ENCODE measurements around the gene ZDHHC7. TPM values are rescaled to one million over a fixed set of nuclear protein-coding genes. Genes with fewer than 3 reads are reported as not detected.

ZDHHC7 gene
- total RNA-seq, 2 experiments from 2014 or later: 24.6 to 25.1 TPM

DNA sequence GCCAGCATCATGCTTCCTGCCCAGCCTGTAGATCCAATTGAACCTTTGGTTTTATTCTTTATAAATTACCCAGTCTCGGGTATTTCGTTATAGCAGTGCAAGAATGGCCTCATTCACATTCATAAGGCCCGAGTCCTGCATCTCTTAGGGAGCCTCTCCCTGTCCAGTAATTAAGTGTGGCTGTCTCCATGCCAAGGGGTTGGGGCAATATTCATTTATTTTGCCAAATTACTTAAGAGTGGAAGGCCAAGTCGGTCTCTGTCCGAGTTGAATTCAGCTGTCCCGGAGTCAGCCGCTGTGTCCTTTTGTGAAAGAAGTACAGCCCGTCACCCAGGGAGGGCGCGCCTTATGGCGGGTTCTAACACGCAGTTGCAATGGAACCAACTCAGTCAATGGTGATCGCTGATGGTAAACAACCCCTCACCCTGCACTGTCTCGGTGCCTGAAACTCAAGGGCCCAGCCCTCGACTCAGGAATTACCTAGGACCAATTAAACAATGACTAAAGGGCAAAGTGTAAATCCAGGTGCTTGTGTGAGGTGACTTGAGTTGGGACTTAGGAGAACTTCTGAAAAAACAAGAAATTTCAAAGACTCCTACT is 38.5 kb upstream of the ZDHHC7 start:
- Mint-ChIP-seq H3K4me3 (no peak overlapping the region), H3K9me3 (no peaks in the 10 kb centered on the region), H3K27me3 (peaks cover 4% of the 10 kb centered on the region), H3K36me3 (ENCODE audit: low read depth) (no peaks in the 10 kb centered on the region), H3K27ac (no peak overlapping the region), H3K4me1 (peaks cover 3% of the 10 kb centered on the region)
- no peak for DNase-seq
- ChIA-PET CTCF (no interaction called here), POLR2A (no interaction called here)

DNA sequence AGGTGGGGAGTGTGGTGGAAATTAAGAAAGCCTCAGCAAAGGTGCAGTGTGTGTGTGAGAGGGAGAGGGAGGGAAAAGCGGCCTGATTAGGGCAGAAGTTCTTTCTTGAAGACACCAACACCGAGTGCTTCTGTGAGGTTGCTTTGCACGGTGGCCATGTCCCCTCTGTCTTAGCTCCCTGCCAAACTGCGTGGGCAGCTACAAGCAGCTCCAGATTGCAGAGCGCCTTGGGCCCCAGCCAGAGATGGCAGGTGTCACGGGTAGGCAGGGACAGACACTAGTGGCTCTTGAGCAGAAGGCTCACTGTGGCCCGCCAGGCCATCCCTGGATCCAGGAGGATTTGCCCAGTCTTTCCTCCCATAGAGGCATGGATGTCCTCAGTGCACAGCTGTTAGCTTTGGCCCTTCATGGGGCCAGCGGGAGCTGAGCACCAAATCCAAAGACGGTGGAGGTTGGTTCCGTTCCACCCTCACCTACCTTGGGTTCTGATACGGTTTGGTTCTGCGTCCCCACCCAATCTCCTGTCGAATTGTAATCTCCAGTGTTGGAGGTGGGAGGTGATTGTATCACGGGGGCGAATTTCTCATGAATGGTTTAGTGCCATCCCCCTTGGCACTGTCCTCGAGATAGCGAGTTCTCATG is 37.7 kb upstream of the ZDHHC7 start:
- Mint-ChIP-seq H3K27me3 (peaks cover 4% of the 10 kb centered on the region), H3K36me3 (ENCODE audit: low read depth) (no peaks in the 10 kb centered on the region), H3K4me1 (no peaks in the 10 kb centered on the region), H3K27ac (no peak overlapping the region), H3K4me3 (no peak overlapping the region), H3K9me3 (no peaks in the 10 kb centered on the region)
- ChIA-PET CTCF (no interaction called here), POLR2A (no interaction called here)
- DNase-seq: no peak

DNA sequence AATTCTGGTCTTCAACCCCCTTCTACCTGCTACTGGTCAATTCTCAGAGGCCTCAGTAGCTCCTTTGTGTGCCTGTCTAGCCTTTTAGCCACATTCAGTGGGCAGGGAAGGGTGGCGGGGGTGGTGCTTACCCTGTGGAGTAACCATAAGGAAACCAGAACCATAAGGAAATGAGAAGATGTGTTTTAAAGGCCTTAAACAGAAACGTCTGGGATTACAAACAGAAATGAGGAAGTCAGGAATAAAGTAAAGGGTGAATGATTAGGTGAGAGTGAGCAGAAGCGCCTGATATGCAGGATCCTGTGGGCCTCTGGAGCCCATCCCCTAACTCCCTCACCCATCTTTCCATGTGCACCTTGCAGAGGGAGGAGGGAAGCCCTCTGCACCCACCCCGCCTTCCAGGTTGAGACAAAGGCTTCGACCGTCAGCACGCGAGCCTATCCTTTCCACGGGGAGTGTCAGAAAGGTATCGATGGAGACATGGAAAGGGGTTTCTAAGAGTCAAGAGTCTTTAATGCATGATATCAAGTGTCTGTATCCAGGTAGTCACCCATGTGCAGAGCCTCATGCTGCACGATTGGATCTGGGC is 36.6 kb upstream of the ZDHHC7 start:
- ChIA-PET POLR2A (interaction anchor here (1.1 kb wide), 1 partner anchor 8 kb away, joined by 3 read pairs; no protein-coding TSS in a partner anchor), CTCF (no interaction called here)
- Mint-ChIP-seq H3K27ac (no peak overlapping the region), H3K36me3 (ENCODE audit: low read depth) (no peaks in the 10 kb centered on the region), H3K4me1 (no peaks in the 10 kb centered on the region), H3K4me3 (no peak overlapping the region), H3K9me3 (no peaks in the 10 kb centered on the region), H3K27me3 (peaks cover 4% of the 10 kb centered on the region)
- no peak for DNase-seq

DNA sequence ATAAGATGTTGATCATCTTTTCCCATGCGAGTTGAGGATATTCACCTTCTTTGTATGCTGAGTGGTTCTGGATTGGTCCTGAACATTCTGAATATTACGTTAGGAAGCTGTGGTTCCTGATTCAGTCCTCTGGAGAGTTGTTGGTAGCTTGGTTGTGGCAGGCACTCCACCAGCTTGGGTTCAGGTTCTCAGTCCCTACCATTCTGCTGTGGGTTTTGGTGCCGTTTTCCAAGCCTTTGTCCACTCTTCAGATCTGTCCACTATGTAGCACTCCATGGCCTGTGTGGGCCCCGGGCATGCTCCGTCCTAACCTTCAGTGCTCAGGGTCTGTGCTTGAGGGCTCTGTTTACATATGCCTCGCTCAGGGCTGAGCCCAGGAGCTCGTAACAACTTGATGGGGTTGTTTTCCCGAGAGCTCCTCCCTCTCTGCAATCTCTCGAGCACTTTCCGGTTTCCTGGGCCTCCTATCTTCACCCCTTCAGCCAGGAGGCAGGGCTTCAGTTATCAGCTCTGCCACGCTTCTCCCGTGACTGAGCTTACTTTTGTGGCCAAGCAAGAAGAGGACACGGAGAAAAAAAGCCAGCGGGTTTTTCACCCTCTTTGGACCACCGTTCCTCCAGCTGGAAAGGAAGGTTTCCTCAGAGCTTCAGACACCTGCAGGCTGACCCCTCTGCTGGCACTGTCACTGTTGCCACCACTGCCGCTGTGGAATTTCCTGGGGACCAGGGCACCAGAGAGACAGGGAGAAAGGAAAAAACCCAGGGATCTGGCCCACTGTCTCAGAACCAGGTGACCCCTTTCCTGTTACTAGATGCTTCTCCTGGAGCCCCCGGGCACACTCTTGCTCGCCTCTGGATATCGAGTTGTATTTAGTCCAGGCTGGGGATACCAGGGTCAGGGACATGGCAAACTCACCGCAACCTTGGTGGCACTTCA is 35.9 kb upstream of the ZDHHC7 start:
- H3K9me3 Mint-ChIP-seq: no peaks in the 10 kb centered on the region
- no peaks in the 10 kb centered on the region for H3K36me3 Mint-ChIP-seq (ENCODE audit: low read depth)
- H3K4me3 Mint-ChIP-seq: no peak overlapping the region
- no peak for DNase-seq
- ChIA-PET CTCF (no interaction called here), POLR2A (interaction anchor here (1.1 to 1.6 kb wide), 2 partner anchors 8 to 69 kb away, joined by 3 read pairs; no protein-coding TSS in a partner anchor)
- peaks cover 4% of the 10 kb centered on the region for H3K27me3 Mint-ChIP-seq
- H3K27ac Mint-ChIP-seq: no peak overlapping the region
- H3K4me1 Mint-ChIP-seq: no peaks in the 10 kb centered on the region

DNA sequence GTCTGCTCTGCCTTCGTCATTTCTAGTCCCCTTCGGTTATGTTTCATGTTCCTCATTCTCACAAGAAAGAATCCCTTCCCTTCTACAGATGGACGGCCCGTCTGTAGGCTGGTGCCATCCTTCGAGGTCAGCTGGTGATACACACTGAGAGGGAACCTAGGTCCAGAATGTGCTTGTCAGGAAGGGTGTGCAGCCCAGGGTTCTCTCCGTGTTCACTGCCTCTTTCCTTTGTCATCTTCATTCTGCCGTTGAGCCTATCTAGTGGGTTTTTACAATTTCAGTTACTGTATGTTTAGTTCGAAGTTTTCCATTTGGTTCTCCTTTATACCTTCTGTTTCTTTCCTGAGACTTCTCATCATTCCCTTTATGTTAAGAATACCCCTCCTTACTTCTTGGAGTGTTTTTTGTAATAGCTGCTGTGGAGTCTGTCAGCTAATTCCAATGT is 35.2 kb upstream of the ZDHHC7 start:
- ChIA-PET CTCF (no interaction called here), POLR2A (interaction anchor here (1.1 to 1.6 kb wide), 2 partner anchors 9 to 69 kb away, joined by 3 read pairs; no protein-coding TSS in a partner anchor)
- no peaks in the 10 kb centered on the region for H3K36me3 Mint-ChIP-seq (ENCODE audit: low read depth)
- no peaks in the 10 kb centered on the region for H3K4me1 Mint-ChIP-seq
- no peak for DNase-seq
- no peak overlapping the region for H3K27ac Mint-ChIP-seq
- H3K4me3 Mint-ChIP-seq: no peak overlapping the region
- H3K27me3 Mint-ChIP-seq: peaks cover 4% of the 10 kb centered on the region
- no peaks in the 10 kb centered on the region for H3K9me3 Mint-ChIP-seq

DNA sequence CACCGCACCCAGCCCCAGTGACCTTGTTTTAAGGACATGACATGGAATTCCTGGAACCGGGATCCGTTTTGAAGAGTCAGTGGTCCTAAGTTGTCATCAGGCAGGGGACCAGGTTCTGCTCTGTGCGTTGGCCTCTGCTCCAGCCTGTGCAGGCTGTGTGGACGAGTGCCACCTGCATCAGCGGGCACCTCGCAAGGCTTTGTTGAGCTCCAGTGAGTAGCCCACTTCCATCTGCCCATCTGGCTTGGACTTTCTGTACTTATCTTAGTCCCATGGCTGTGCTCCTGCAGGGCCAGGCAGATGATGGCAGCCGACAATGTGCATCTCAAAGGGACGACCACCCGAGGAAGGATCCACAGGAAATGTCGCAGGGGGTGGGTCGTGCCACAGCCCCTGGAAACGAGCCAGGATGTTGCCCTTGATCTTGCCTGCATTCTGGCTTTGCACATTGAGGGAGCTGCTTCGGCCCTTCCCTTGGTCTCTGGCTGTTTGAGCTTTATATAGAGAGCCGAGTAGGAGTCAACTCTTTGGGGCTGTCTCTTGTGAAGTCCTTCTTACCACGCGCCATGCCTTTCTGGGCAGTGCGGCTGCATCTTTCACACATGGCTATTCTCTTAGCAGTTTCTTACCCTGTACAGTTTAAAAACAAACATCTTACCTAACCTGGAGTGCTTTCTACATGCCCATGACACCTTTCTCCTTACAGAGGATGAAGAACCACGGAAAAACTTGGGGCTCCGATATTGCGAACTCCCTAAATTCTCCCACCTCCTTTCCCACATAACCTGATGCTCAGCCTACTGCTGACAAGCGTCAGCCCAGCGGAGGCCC is 34.5 kb upstream of the ZDHHC7 start:
- Mint-ChIP-seq H3K27ac (no peak overlapping the region), H3K9me3 (no peaks in the 10 kb centered on the region), H3K27me3 (peaks cover 4% of the 10 kb centered on the region), H3K36me3 (ENCODE audit: low read depth) (no peaks in the 10 kb centered on the region), H3K4me1 (no peaks in the 10 kb centered on the region), H3K4me3 (no peak overlapping the region)
- POLR2A ChIA-PET: interaction anchor here (1.6 kb wide), 1 partner anchor 68 kb away, joined by 3 read pairs; no protein-coding TSS in a partner anchor
- CTCF ChIA-PET: no interaction called here
- DNase-seq: no peak

DNA sequence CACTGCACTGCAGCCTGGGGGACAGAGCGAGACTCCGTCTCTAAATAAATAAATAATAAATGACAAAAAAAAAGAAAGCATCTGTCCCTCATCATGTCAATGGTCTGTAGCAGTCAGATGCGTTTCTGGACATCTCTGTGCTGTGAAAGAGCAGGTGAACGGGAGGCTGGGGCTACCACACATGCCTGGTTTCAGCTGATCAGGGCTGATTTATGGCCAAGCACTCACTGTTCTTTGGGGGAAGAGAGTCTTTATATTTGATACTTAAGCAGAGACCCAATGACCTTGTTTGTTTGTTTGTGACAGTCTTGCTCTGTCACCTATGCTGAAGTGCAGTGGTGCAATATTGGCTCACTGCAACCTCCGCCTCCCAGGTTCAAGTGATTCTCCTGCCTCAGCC is 33.7 kb upstream of the ZDHHC7 start:
- no peak for DNase-seq
- no peaks in the 10 kb centered on the region for H3K4me1 Mint-ChIP-seq
- H3K36me3 Mint-ChIP-seq (ENCODE audit: low read depth): no peaks in the 10 kb centered on the region
- POLR2A ChIA-PET: no interaction called here
- no peak overlapping the region for H3K4me3 Mint-ChIP-seq
- peaks cover 2% of the 10 kb centered on the region for H3K27me3 Mint-ChIP-seq
- CTCF ChIA-PET: interaction anchor here (0.8 kb wide), 1 partner anchor 41 kb away, joined by 3 read pairs; no protein-coding TSS in a partner anchor
- H3K27ac Mint-ChIP-seq: no peak overlapping the region
- no peaks in the 10 kb centered on the region for H3K9me3 Mint-ChIP-seq

DNA sequence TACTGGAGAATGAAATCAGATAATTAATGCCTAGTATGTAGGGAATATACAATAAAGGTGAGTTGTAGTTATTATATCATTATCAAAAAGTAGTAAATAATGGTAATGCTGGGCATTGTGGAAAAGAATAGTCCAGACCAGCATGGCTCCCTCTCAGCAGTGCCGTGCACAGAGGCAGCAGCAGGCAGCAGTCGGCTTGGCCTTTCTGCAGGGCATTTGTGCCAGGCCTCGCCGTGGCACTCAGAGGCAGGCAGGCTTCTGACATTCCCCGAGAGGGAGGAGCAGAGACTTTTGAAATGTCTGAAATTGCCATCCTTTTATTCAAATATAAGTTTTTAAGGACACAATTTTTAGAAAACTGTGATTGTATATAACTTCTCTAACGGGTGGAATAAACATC is 31.3 kb upstream of the ZDHHC7 start:
- Mint-ChIP-seq H3K27me3 (no peaks in the 10 kb centered on the region), H3K4me3 (no peak overlapping the region), H3K4me1 (no peaks in the 10 kb centered on the region), H3K27ac (no peak overlapping the region), H3K9me3 (no peaks in the 10 kb centered on the region), H3K36me3 (ENCODE audit: low read depth) (no peaks in the 10 kb centered on the region)
- ChIA-PET CTCF (no interaction called here), POLR2A (no interaction called here)
- DNase-seq: no peak

DNA sequence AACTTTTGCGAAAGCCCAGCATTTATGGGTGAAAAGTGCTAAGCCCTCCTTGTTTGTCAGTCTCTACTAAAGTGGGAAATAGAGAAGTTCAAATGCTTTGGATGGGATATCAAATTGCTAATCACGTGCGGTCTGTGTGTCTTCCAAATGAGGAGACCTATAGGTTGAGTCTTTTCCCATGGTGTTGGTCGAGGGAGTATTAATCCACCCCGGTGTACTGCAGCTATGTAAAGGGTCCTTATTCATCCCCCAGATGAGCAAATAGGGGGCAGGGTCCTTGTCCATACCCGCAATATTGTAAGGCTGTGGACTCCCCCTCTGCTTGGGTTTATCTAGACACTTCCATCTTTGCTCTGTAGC is 30.8 kb upstream of the ZDHHC7 start:
- DNase-seq: no peak
- H3K9me3 Mint-ChIP-seq: no peaks in the 10 kb centered on the region
- H3K27ac Mint-ChIP-seq: no peak overlapping the region
- H3K27me3 Mint-ChIP-seq: no peaks in the 10 kb centered on the region
- no peak overlapping the region for H3K4me3 Mint-ChIP-seq
- H3K4me1 Mint-ChIP-seq: no peaks in the 10 kb centered on the region
- CTCF ChIA-PET: no interaction called here
- no peaks in the 10 kb centered on the region for H3K36me3 Mint-ChIP-seq (ENCODE audit: low read depth)
- POLR2A ChIA-PET: no interaction called here

DNA sequence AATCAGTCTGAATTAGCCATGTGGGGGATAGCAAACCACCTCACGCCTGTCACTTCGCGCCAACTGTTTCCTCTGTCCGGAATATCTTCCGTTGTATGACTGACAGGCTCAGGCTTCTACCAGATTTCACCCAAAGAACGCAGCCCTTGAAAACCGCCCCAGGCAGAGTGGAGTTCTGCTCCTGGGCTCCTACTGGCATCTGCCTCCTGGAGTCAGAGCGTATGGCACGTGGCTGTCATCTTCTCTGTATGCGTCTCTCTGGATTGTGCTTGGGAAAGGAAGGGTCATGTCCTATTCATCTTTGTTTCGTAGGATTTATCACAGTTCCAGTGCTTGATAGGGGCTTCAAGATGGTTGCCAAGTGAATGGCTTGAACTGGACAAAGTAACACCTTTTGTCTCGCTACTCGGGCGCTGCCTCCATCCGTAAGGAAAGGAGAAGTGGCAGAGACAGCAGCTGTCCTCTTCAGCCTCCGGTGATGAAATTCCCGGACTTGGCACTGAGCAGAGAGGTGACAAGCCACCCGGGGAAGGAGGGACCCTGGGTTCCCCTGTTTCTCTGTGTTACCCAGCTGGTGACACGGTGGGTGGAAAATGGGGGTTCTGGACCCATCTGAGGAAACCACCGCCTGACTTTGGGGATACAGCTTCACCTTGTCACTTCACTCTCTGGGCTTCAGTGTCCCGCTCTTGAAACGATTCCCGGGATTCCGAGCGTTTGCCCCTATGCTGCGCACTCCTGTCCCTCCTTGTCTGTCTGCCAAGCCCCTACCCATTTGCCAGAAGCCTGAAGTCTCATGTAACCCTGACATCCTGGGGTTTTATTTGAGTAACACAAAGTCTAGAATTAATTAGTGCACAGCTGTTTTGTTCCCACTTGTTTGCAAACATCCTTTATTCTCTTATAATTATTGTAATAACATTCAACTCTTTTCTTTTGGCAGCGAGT is 30.2 kb upstream of the ZDHHC7 start:
- POLR2A ChIA-PET: no interaction called here
- H3K27me3 Mint-ChIP-seq: no peaks in the 10 kb centered on the region
- no peak overlapping the region for H3K27ac Mint-ChIP-seq

DNA sequence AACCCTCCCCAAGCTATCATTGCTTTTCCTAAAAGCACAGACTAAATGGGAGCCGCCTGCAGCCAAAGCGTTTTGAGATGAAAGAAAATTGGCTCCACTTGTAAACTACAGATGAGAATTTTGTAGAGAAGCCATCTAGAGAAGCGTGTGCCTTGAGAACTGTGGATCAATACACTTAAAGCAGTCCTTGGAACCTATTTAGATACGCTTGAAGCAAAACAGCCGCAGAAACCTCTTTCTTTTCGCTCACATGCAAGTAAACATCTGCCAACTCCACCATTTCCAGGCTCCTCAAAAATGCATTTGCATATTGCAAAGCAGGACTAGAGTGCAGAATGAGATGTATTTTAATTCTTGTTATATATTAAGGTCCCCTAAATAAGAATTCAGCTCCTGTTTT is 29.4 kb upstream of the ZDHHC7 start:
- Mint-ChIP-seq H3K4me1 (no peaks in the 10 kb centered on the region), H3K36me3 (ENCODE audit: low read depth) (no peaks in the 10 kb centered on the region), H3K9me3 (no peaks in the 10 kb centered on the region), H3K27me3 (no peaks in the 10 kb centered on the region), H3K4me3 (no peak overlapping the region), H3K27ac (no peak overlapping the region)
- no peak for DNase-seq
- CTCF ChIA-PET: no interaction called here
- POLR2A ChIA-PET: no interaction called here

More for the DNA sequence above, 30.2 kb upstream of the ZDHHC7 start:
- no peak overlapping the region for H3K4me3 Mint-ChIP-seq
- no peaks in the 10 kb centered on the region for H3K4me1 Mint-ChIP-seq
- no peak for DNase-seq
- no peaks in the 10 kb centered on the region for H3K36me3 Mint-ChIP-seq (ENCODE audit: low read depth)
- H3K9me3 Mint-ChIP-seq: no peaks in the 10 kb centered on the region
- CTCF ChIA-PET: no interaction called here

DNA sequence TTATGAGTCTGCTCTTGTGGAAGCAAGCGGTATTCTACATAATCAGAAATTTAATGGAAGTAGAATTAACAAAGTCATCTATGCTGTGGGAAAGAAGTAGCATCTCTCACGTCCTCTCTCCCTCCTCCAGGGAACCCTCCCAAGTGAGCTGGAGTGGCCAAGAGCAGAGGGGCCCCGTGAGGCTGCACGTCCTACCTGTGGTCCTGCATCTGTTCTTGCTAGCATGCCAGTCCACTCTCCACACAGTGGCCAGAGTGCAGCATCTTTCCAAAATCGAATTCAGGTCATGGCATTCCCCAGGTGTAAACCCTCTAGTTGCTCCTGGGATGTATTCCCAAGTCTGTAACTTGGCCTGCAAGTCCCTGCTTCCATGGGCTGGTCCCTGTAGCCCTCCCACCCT is 26.4 kb upstream of the ZDHHC7 start:
- Mint-ChIP-seq H3K36me3 (ENCODE audit: low read depth) (no peaks in the 10 kb centered on the region), H3K27ac (no peak overlapping the region), H3K4me3 (no peak overlapping the region), H3K9me3 (no peaks in the 10 kb centered on the region), H3K27me3 (no peaks in the 10 kb centered on the region), H3K4me1 (no peaks in the 10 kb centered on the region)
- DNase-seq: no peak
- CTCF ChIA-PET: no interaction called here
- POLR2A ChIA-PET: no interaction called here
